B cell (primary cell): ENCODE data around the gene VPS54.

Experiments
- EZH2 ChIP-seq: IDR thresholded peaks from 2 replicates; pipeline ENCODE4 v1.6.1; 2012; ENCODE audit warnings: borderline replicate concordance, low read depth, mild to moderate bottlenecking, moderate library complexity, low read length; ENCODE audit not compliant: insufficient read depth, poor library complexity, severe bottlenecking
- TF ChIP-seq, protein P1 (sequence below): fragments of 200-600 bp; IDR thresholded peaks from one replicate; pipeline ENCODE4 v1.8.0; 2022; ENCODE audit warnings: antibody characterized with exemption, mild to moderate bottlenecking

DNA sequence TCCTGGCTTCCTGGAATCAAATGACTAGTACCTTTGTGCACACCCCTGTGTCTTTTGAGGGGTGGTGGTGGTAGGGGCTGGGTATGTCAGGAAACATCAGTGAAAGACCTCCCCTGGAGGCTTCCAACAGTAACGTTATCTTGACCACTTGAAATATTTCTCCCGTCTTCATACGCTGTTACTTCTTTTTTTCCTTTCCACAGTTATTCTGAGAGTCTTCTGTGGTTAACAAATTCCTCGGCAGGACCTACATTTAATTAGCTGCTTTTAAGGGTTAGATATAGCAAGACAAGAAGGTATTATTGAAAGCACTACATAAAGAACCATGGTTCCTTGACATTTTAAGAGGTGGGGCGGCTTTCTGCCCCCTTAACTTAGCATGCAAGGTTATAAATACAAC, 142.9 kb downstream of the VPS54 start:
- TF ChIP-seq, protein P1, sequence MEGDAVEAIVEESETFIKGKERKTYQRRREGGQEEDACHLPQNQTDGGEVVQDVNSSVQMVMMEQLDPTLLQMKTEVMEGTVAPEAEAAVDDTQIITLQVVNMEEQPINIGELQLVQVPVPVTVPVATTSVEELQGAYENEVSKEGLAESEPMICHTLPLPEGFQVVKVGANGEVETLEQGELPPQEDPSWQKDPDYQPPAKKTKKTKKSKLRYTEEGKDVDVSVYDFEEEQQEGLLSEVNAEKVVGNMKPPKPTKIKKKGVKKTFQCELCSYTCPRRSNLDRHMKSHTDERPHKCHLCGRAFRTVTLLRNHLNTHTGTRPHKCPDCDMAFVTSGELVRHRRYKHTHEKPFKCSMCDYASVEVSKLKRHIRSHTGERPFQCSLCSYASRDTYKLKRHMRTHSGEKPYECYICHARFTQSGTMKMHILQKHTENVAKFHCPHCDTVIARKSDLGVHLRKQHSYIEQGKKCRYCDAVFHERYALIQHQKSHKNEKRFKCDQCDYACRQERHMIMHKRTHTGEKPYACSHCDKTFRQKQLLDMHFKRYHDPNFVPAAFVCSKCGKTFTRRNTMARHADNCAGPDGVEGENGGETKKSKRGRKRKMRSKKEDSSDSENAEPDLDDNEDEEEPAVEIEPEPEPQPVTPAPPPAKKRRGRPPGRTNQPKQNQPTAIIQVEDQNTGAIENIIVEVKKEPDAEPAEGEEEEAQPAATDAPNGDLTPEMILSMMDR = no peak
- TF ChIP-seq EZH2 = no peak
